Neural cell (in vitro differentiated cells): ENCODE measurements around the gene GUCA2A.

Experiments used
- CTCF ChIP-seq: fragments of 450-650 bp; IDR thresholded peaks from 2 replicates; pipeline ENCODE4 v1.5.1; 2014; ENCODE audit warnings: antibody characterized with exemption, mild to moderate bottlenecking, moderate library complexity; ENCODE audit not compliant: poor library complexity, severe bottlenecking
- MXI1 ChIP-seq: fragments of 450-650 bp; conservative IDR thresholded peaks from 2 replicates; pipeline ENCODE4 v1.6.1; 2014; ENCODE audit warnings: antibody characterized with exemption, mild to moderate bottlenecking; ENCODE audit not compliant: poor library complexity, severe bottlenecking
- REST ChIP-seq: IDR thresholded peaks from 2 replicates; pipeline ENCODE4 v1.6.1; 2012; ENCODE audit warnings: borderline replicate concordance

GRCh38 chr1:42142894-42143675 is 21.5 kb downstream of the GUCA2A start:
- TF ChIP-seq MXI1: no peak
- TF ChIP-seq CTCF: no peak
- TF ChIP-seq REST: no peak
